Natural killer cell (primary cell): ENCODE results near the gene ANKRD44. TPM values are rescaled to one million over a fixed set of nuclear protein-coding genes. Genes with fewer than 3 reads are reported as not detected.

ENCODE experiments used
- ATAC-seq, 3 donors: fragments of 150-1000 bp in 2 of 3; fragments of 200-7000 bp in 1 of 3; cut with Tn5 transposase; 1 replicate in 1 of 3; 2 replicates in 2 of 3; pipeline ENCODE4 v1.10.0; 2021; ENCODE audit warnings: mild to moderate bottlenecking in 2 of 3, moderate library complexity in 2 of 3
- DNase-seq, 2 donors: peaks; one replicate each; pipeline versions ENCODE4 v3.0.0 to v3.0.0-alpha.2; 2013 to 2021; ENCODE audit warnings: mixed read lengths in 1 of 2
- H3K27ac ChIP-seq: one replicate; pipeline ENCODE4 v1.5.1; 2013; ENCODE audit warnings: mild to moderate bottlenecking, low read length
- H3K27me3 ChIP-seq: one replicate; pipeline ENCODE4 v1.6.1; 2013; ENCODE audit warnings: low read length; ENCODE audit not compliant: control insufficient read depth, insufficient read depth
- H3K36me3 ChIP-seq: one replicate; pipeline ENCODE4 v1.6.1; 2013; ENCODE audit warnings: low read length; ENCODE audit not compliant: control insufficient read depth, insufficient read depth
- H3K4me1 ChIP-seq: one replicate; pipeline ENCODE4 v1.6.1; 2013; ENCODE audit warnings: low read length; ENCODE audit not compliant: control insufficient read depth, insufficient read depth
- H3K4me3 ChIP-seq: one replicate; pipeline ENCODE4 v1.5.1; 2013; ENCODE audit warnings: low read length
- H3K9me3 ChIP-seq: one replicate; pipeline ENCODE4 v1.6.1; 2013; ENCODE audit warnings: low read length; ENCODE audit not compliant: control insufficient read depth, insufficient read depth
- H3K27ac Mint-ChIP-seq, 2 donors: one replicate each; pipeline ENCODE4 v1.8.0; 2022; ENCODE audit warnings: mild to moderate bottlenecking in 2 of 2, mixed read lengths in 2 of 2, moderate library complexity in 1 of 2
- H3K27me3 Mint-ChIP-seq, 2 donors: one replicate each; pipeline ENCODE4 v1.8.0; 2022; ENCODE audit warnings: low read depth in 2 of 2, mixed read lengths in 2 of 2
- H3K36me3 Mint-ChIP-seq: one replicate; pipeline ENCODE4 v1.8.0; 2022; ENCODE audit warnings: mixed read lengths
- H3K4me1 Mint-ChIP-seq, 2 donors: one replicate each; pipeline ENCODE4 v1.8.0; 2022; ENCODE audit warnings: mixed read lengths in 2 of 2
- H3K4me3 Mint-ChIP-seq: one replicate; pipeline ENCODE4 v1.8.0; 2022; ENCODE audit warnings: mild to moderate bottlenecking, moderate library complexity, mixed read lengths
- H3K9me3 Mint-ChIP-seq, 2 donors: one replicate each; pipeline ENCODE4 v1.8.0; 2022; ENCODE audit warnings: mixed read lengths in 2 of 2
- WGBS: methylation state at CpG from one replicate; pipeline ENCODE4 v1.1.7; 2013; ENCODE audit warnings: missing lambda C conversion rate; ENCODE audit not compliant: insufficient coverage; 5-methylcytosine and 5-hydroxymethylcytosine counted together
- intact Hi-C: fragments of 100-400 bp; cut with micrococcal nuclease; formaldehyde crosslinking; loops from one replicate; pipeline ENCODE4 v1.14.2; 2022
- total RNA-seq, 4 donors: library from RNA; stranded (reverse); fragments of 120-200 nt in 1 of 4; gene quantifications; one replicate each; pipeline versions ENCODE4 v1.2.3 to v1.2.4, GENCODE V29; 2013 to 2022
- TF ChIP-seq, protein P1 (sequence below): fragments of 200-600 bp; IDR thresholded peaks from one replicate; pipeline ENCODE4 v1.8.0; 2022; ENCODE audit warnings: antibody characterized with exemption

Gene ANKRD44
- total RNA-seq, 3 donors from 2014 or later (not counting 1 experiment from before 2014, with no cell fraction given), result 252 to 376 (median 311) TPM

DNA sequence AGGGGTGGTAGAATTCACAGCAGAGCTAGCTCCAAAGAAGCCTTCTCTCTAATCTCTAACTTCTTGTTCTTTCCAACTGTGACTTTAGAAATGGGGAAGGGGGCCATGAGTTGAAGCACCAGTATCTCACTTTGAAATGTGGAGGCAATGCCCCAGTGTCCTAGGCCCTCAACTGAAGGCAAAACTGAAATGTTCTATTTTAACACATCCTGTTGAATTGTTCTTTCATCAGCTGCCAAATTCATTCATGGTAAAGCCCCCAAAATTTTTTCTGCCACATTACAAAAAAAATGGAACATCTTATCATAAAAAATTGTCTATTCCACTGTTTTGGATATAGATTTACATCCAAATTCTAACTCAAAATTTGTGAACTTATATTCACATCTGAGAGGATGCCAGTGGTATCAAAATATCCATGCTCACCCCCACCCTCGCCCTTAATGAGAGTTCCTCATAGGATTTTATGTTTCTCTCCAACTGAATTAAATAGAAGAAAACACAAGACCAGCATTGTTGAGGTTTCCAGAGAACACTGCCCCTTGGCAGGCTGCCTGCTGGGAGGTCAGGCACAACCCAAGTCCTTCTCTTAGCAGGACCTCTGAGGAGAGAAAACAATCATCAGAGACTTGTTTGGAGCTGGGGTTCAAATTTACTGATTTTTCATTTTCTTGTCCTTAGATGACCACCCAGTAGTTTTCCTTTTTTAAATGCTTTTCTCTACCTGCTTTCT is 236.7 kb downstream of the ANKRD44 start:
- no peaks in the 10 kb centered on the region for H3K4me1 ChIP-seq
- H3K9me3 ChIP-seq, result no peaks in the 10 kb centered on the region
- Mint-ChIP-seq H3K27ac (peak overlapping the region; percentile 68 to 77), H3K4me3 (no peak overlapping the region), H3K9me3 (peaks cover 0 to 5% of the 10 kb centered on the region in 2 donors), H3K36me3 (peaks cover 30% of the 10 kb centered on the region), H3K4me1 (peaks cover 34 to 39% of the 10 kb centered on the region in 2 donors), H3K27me3 (no peaks in the 10 kb centered on the region)
- ATAC-seq, result no peak
- intact Hi-C loops, result no loop called here
- no peaks in the 10 kb centered on the region for H3K27me3 ChIP-seq
- DNase-seq, result peak in 1 of 2 donors; percentile 35
- 100% methylated on average over 1 of the region's 1 CpG for WGBS
- no peak overlapping the region for H3K27ac ChIP-seq
- TF ChIP-seq, protein P1, sequence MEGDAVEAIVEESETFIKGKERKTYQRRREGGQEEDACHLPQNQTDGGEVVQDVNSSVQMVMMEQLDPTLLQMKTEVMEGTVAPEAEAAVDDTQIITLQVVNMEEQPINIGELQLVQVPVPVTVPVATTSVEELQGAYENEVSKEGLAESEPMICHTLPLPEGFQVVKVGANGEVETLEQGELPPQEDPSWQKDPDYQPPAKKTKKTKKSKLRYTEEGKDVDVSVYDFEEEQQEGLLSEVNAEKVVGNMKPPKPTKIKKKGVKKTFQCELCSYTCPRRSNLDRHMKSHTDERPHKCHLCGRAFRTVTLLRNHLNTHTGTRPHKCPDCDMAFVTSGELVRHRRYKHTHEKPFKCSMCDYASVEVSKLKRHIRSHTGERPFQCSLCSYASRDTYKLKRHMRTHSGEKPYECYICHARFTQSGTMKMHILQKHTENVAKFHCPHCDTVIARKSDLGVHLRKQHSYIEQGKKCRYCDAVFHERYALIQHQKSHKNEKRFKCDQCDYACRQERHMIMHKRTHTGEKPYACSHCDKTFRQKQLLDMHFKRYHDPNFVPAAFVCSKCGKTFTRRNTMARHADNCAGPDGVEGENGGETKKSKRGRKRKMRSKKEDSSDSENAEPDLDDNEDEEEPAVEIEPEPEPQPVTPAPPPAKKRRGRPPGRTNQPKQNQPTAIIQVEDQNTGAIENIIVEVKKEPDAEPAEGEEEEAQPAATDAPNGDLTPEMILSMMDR, result no peak
- peaks cover 65% of the 10 kb centered on the region for H3K36me3 ChIP-seq
- H3K4me3 ChIP-seq, result no peak overlapping the region

DNA sequence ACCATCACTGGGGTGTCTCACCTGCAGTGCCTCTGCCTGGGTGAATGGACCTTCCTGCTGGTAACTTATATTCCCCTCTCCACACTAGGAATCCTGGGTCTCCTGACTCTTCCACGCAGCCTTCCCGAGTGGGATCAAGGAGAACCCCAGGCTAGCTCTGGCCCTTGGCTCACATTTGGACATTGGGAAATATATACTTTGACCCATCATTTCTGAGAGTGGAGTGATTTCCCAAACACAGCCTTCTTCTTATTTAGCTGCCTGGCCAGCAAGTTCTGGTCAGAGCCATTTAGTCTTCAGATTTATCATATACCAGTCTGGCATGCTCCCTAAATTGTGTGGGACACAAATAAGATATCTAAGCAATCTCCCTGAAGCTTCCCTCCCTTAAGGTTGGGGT is 237.3 kb downstream of the ANKRD44 start:
- Mint-ChIP-seq H3K4me3 (no peak overlapping the region), H3K36me3 (peaks cover 30% of the 10 kb centered on the region), H3K4me1 (peaks cover 40 to 44% of the 10 kb centered on the region in 2 donors), H3K27me3 (no peaks in the 10 kb centered on the region), H3K27ac (peak overlapping the region; percentile 68 to 77), H3K9me3 (peaks cover 0 to 5% of the 10 kb centered on the region in 2 donors)
- ATAC-seq, result no peak
- intact Hi-C loops, result no loop called here
- DNase-seq, result no peak
- H3K4me3 ChIP-seq, result no peak overlapping the region
- TF ChIP-seq, protein P1, result no peak
- H3K9me3 ChIP-seq, result no peaks in the 10 kb centered on the region
- H3K4me1 ChIP-seq, result no peaks in the 10 kb centered on the region
- no peak overlapping the region for H3K27ac ChIP-seq
- H3K36me3 ChIP-seq, result peaks cover 59% of the 10 kb centered on the region
- WGBS, result 94% methylated on average over 2 of the region's 2 CpGs
- no peaks in the 10 kb centered on the region for H3K27me3 ChIP-seq

DNA sequence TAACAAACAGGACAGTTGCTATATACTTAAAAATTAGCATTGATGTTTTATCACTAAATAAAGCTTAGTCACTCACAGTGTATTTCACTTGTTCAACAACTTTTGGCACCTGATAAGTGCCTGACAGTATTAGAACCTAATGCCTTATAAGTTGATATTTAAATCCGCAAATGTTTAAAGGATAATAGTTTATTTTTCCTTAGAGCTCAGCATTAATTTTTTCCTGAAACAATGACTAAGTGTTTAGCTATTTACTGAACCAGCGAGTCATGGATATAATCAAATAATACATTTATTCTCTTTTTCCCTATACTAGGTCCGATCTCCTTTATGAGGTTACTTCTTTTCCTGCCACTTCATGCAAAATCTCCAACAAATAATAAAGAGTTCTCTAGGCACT is 238.0 kb downstream of the ANKRD44 start:
- Mint-ChIP-seq H3K4me1 (peaks cover 41 to 44% of the 10 kb centered on the region in 2 donors), H3K27ac (peak overlapping the region; percentile 77 to 82), H3K27me3 (no peaks in the 10 kb centered on the region), H3K4me3 (no peak overlapping the region), H3K36me3 (peaks cover 26% of the 10 kb centered on the region), H3K9me3 (peaks cover 0 to 5% of the 10 kb centered on the region in 2 donors)
- H3K4me3 ChIP-seq, result no peak overlapping the region
- no peak for ATAC-seq
- TF ChIP-seq, protein P1, result no peak
- no peaks in the 10 kb centered on the region for H3K9me3 ChIP-seq
- 97% methylated on average over 2 of the region's 3 CpGs for WGBS
- DNase-seq, result no peak
- no peak overlapping the region for H3K27ac ChIP-seq
- H3K36me3 ChIP-seq, result peaks cover 51% of the 10 kb centered on the region
- no peaks in the 10 kb centered on the region for H3K27me3 ChIP-seq
- H3K4me1 ChIP-seq, result no peaks in the 10 kb centered on the region
- intact Hi-C loops, result no loop called here
